UCSD-AML1 (cell line): ENCODE measurements around the gene TBC1D12.
A peak's percentile ranks its signal among the peaks of the same experiment; 100 is the strongest.

Experiments
- DNase-seq: peaks from one replicate; lab custom pipeline; 2025; ENCODE audit not compliant: unreplicated experiment; lab: John Stamatoyannopoulos, UW

Gene TBC1D12

GRCh38 chr10:94405406-94405805 is 3.1 kb downstream of the TBC1D12 start:
- DNase-seq = no peak

GRCh38 chr10:94407668-94408067 is 5.3 kb downstream of the TBC1D12 start:
- no peak for DNase-seq

- no peak for DNase-seq
Observed at GRCh38 chr10:94409021-94409657, 6.8 kb downstream of the TBC1D12 start.

- DNase-seq = no peak
Observed at GRCh38 chr10:94411304-94411703, 9.0 kb downstream of the TBC1D12 start.

- DNase-seq = no peak
Observed at GRCh38 chr10:94412449-94412848, 10.1 kb downstream of the TBC1D12 start.

- DNase-seq = no peak
Observed at GRCh38 chr10:94413361-94413760, 11.0 kb downstream of the TBC1D12 start.

GRCh38 chr10:94416896-94417295 is 14.6 kb downstream of the TBC1D12 start:
- DNase-seq = no peak

GRCh38 chr10:94417321-94417720 is 15.0 kb downstream of the TBC1D12 start:
- no peak for DNase-seq

GRCh38 chr10:94420516-94420915 is 18.2 kb downstream of the TBC1D12 start:
- no peak for DNase-seq

GRCh38 chr10:94420998-94421528 is 18.7 kb downstream of the TBC1D12 start:
- no peak for DNase-seq

- DNase-seq = no peak
Observed at GRCh38 chr10:94423627-94424026, 21.3 kb downstream of the TBC1D12 start.

- no peak for DNase-seq
Observed at GRCh38 chr10:94424714-94425337, 22.5 kb downstream of the TBC1D12 start.

GRCh38 chr10:94425942-94426341 is 23.6 kb downstream of the TBC1D12 start:
- DNase-seq = no peak

GRCh38 chr10:94427166-94427565 is 24.8 kb downstream of the TBC1D12 start:
- no peak for DNase-seq

- DNase-seq = no peak
Observed at GRCh38 chr10:94428766-94429707, 26.7 kb downstream of the TBC1D12 start.

GRCh38 chr10:94430701-94431100 is 28.4 kb downstream of the TBC1D12 start:
- no peak for DNase-seq

- DNase-seq = no peak
Observed at GRCh38 chr10:94432443-94432842, 30.1 kb downstream of the TBC1D12 start.

GRCh38 chr10:94439275-94439861 is 37.0 kb downstream of the TBC1D12 start:
- DNase-seq = peak; percentile 15

- DNase-seq = no peak
Observed at GRCh38 chr10:94440096-94440495, 37.8 kb downstream of the TBC1D12 start.

- no peak for DNase-seq
Observed at GRCh38 chr10:94443047-94443446, 40.7 kb downstream of the TBC1D12 start.

- no peak for DNase-seq
Observed at GRCh38 chr10:94443549-94443948, 41.2 kb downstream of the TBC1D12 start.
